HG02840 (cell line): Measurements from ENCODE around the gene SLC35F2.
"Not testable (repeated sequence)": the region's sequence is repeated elsewhere in the genome, so short reads cannot be mapped to it uniquely, and the experiment has no call there.

Experiments
- ATAC-seq: cut with Tn5 transposase; IDR thresholded peaks from one replicate; pipeline ENCODE4 v1.9.1; 2021; ENCODE audit warnings: mild to moderate bottlenecking, moderate library complexity, moderate number of reproducible peaks; ENCODE audit not compliant: unreplicated experiment, low FRiP score

The SLC35F2 gene

DNA sequence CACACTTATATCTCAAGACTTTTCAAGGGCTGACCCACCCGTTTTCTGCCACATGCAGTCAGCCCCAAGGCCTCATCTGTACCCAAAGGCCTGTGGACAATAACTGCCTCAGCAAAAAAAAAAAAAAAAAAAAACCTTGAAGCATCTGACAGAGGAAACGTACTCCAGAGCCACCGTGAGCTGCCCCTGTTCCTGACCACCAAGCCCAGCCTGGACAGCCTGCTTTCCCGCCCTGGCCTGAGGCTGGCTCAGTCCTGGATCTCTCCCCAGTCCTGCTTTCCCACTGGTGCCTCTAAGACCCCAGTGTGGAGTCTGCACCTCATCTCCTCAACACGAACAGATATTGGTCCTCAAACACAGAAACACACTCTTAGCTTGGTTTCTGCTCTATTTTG is 66.5 kb downstream of the SLC35F2 start:
- ATAC-seq: no peak

DNA sequence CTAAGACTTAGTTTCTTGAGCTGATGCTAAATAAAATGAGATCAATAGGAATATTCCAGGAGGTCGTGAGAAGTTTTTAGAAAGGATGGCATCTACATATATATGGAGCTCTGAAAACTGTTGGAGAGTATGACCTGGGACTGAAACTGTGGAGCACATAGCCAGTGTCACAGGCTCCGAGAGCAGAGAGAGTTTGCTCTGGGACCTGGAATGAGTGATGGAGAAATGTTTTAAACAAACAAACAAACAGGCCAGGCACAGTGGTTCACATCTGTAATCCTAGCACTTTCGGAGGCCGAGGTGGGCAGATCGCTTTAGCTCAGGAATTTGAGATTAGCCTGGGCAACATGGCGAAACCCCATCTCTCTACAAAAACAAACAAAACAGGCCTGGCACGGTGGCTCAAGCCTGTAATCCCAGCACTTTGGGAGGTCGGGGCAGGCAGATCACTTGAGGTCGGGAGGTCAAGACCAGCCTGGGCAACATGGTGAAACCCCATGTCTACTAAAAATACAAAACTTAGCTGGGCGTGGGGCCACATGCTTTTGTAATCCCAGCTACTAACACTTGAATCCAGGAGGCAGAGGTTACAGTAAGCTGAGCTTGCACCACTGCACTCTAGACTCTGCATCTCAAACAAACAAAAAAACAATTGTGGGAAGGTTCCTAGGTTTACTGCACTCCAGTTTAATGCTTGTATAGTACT is 67.1 kb downstream of the SLC35F2 start:
- ATAC-seq: no peak

DNA sequence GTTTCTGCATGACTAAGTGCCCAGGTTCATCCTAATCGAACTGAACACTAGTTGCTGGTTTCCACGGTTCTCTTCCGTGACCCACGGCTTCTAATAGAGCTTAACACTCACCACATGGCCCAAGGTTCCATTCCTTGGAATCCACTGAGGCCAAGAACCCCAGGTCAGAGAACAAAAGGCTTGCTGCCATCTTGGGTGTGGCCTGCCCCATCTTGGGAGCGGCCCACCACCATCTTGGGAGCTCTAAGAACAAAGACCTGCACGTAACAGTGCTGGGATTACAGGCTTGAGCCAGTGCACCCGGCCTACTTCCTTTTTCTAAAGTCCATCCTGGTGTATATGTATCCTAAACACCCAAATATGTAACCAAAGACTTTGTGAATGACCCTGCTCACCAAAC is 68.8 kb downstream of the SLC35F2 start:
- no peak for ATAC-seq

DNA sequence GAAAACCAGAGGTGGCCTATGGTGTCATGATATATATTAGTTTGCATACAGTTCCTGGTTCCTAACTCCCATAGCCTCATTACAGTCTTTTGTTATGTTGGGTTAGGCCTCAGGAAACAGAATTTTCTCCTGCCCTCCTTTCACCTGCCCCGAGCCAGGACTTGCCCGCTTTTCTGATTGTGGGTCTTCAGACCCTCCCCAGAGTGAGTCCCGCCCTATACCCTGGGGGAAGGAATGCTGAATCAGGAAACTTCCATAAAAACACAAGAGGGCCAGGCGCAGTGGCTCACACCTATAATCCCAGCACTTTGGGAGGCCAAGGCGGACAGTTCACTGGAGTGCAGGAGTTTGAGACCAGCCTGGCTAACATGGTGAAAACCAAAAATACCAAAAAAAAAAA is 70.9 kb downstream of the SLC35F2 start:
- no peak for ATAC-seq

DNA sequence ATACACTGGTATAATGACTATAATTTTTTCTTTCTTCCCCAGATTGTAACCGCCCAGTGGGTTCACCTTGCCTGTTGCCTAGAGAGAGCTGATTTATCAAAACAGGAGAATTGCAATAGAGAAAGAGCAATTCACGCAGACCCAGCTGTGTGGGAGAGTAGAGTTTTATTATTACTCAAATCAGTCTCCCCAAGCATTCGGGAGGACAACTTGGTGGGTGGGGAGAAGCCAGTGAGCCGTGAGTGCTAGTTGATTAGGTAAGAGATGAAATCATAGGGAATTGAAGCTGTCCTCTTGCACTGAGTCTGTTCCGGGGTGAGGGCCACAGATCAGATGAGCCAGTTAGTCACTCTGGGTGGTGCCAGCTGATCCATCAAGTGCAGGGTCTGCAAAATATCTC is 73.2 kb downstream of the SLC35F2 start:
- no peak for ATAC-seq

- ATAC-seq: no peak
These were observed 75.5 kb downstream of the SLC35F2 start for GRCh38 chr11:107783121-107783520.

GRCh38 chr11:107780775-107781174 is 77.8 kb downstream of the SLC35F2 start:
- no peak for ATAC-seq

DNA sequence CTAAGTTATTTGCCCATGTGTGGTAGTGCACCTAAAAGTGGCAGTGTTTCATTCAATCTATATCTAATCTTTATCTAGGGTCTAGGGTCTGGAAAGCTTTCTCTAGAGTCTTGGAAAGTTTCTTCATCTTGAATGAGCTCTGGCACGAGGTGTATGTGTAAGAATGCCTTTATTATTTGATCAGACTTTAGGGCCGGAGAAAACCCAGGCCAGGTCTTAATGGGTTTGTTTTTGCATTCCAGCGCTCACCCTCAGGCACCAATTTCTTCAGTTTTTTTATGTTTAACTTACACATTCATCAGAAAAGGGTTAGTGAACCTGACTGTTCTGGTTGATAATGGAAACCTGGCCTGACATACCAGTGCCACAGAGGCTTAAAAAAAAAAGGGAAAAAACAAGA is 78.5 kb downstream of the SLC35F2 start:
- no peak for ATAC-seq

GRCh38 chr11:107778839-107779517 is 79.6 kb downstream of the SLC35F2 start:
- no peak for ATAC-seq

DNA sequence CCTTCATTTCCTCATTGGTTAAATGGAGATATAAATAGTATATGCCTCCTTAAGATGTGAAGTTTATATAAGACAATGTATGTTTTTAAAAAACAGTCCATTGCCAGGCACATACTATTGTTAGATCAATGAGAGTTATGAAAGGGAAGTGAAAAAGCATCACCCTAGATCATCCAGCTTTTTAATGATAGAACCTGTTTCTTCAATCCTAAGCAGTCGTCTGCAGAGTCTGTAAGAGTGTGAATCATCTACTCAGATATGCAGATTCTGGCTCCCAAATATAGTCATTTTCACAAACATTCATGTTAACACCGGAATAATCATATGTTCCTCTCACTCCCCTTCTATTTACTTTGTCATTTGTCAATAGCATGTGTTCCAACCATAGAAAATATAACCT is 81.5 kb downstream of the SLC35F2 start:
- no peak for ATAC-seq

- no peak for ATAC-seq
These were observed 82.5 kb downstream of the SLC35F2 start for GRCh38 chr11:107776062-107776461.

DNA sequence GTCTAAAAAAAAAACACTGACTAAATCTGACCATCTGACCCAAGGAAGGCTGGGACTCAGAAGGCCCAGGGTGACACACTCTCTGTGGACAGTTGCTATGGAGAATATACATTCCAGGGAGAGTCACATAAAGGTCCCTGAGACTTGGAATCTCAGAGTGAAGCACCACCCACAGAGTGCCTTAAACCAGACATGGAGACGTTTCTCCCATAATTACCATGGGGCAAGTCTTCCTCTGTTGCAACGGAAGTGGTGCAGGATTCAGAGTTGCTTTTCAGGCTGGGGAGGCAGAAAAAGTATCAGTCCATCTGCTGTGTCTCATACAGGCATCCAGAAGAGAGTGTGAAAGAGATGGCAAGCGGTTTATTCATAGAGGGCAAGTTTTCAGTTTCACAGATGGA is 88.0 kb downstream of the SLC35F2 start:
- no peak for ATAC-seq

DNA sequence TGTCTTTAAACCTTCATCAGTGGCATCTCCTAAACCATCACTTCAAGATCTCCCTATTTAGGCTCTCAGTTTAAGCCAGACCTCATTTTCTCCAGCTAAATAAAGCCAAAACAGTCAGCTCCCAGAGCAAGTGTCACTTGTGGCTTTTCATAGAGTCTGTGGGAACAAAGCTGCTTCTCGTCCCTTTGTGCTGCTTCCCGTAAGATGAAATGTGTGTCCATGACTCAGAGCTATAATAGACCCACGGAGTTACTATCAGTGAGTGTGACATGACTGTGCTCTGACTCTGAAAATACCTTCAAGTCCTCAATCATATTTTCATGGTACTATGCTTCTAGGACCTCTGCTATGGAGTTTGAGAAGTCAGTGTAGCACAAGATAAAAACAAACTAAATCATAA is 89.4 kb downstream of the SLC35F2 start:
- ATAC-seq: no peak

- ATAC-seq: not testable (repeated sequence)
These were observed 99.8 kb downstream of the SLC35F2 start for GRCh38 chr11:107758719-107759355.

GRCh38 chr11:107757661-107758060 is 100.9 kb downstream of the SLC35F2 start:
- no peak for ATAC-seq

DNA sequence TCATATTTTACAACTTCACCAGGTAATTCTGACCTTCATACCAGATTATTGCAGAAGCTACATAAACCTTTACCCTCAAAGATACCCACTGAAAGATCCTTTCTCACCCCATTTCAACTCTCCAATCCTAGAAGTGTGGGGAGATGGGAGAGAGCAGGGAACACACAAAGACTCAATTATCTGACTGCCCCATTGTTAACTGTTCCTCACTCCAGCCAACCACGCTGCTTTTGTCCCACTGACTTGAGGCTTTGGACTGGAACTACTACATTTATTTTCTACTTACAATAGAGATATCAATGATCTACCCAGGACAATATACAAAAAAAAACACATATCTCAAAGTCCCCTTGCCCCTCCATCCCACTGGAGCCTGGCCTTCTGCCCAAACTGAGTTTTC is 102.0 kb downstream of the SLC35F2 start:
- no peak for ATAC-seq

- no peak for ATAC-seq
These were observed 105.4 kb downstream of the SLC35F2 start for GRCh38 chr11:107752949-107753822.

DNA sequence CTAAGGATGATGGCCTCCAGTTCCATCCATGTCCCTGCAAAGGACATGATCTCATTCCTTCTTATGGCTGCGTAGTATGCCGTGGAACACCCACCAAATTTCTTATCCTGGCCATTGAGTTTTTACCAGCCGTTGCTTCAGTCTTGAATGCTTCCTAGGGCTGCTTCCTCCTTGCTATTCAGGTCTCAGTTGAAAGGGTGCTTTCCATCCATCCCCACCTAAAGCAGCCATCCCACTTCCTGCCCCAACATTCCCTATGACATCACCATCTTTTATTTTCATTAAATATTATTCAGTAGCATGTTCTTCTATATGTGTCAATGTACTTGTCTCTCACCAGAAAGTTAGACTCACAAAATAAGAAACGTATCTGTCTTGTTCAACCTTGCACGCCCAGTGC is 106.1 kb downstream of the SLC35F2 start:
- ATAC-seq: no peak

DNA sequence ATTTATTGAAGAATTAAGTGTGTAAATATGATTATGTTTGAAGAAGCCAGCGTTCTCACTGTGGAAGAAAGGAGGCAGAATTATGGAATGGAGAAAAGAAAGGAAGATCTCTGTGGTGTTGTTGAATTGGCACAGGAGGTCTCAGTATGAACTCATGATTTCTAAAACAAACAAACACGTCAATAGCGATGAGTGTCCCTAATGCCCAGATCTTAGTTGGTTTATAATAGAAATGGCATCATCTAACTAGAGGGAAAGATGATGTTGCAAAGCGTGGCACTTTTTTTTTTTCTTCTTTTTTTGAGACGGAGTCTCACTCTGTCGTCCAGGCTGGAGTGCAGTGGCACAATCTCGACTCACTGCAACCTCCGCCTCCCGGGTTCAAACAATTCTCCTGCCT is 107.5 kb downstream of the SLC35F2 start:
- ATAC-seq: no peak

- ATAC-seq: no peak
These were observed 108.3 kb downstream of the SLC35F2 start for GRCh38 chr11:107750313-107750712.

DNA sequence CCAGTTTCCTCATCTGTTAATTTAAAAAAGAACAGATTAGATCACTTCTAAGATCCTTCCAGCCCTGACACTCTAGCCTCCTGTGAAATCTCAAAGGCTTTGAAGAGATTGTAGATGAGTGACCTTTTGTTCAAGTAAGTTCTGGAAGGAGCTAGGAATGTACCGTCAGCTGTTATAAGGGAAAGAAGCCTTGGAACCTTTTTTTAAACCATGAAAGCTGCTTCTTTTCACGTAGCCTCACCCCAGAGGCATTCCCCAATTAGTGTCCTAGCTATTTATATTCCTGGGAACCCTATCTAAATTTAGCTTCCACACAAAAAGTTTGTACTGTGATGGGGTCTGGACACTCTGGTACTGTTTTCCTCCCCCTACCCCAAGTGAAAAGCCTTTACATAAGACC is 111.0 kb downstream of the SLC35F2 start:
- ATAC-seq: no peak
